Natural killer cell (primary cell): ENCODE data around the gene ITGAV. TPM values are rescaled to one million over a fixed set of nuclear protein-coding genes. Genes with fewer than 3 reads are reported as not detected.

Source experiments
- ATAC-seq, 3 donors: fragments of 150-1000 bp in 2 of 3; fragments of 200-7000 bp in 1 of 3; cut with Tn5 transposase; 1 replicate in 1 of 3; 2 replicates in 2 of 3; pipeline ENCODE4 v1.10.0; 2021; ENCODE audit warnings: mild to moderate bottlenecking in 2 of 3, moderate library complexity in 2 of 3
- DNase-seq, 2 donors: peaks; one replicate each; pipeline versions ENCODE4 v3.0.0 to v3.0.0-alpha.2; 2013 to 2021; ENCODE audit warnings: mixed read lengths in 1 of 2
- H3K27ac ChIP-seq: one replicate; pipeline ENCODE4 v1.5.1; 2013; ENCODE audit warnings: mild to moderate bottlenecking, low read length
- H3K27me3 ChIP-seq: one replicate; pipeline ENCODE4 v1.6.1; 2013; ENCODE audit warnings: low read length; ENCODE audit not compliant: control insufficient read depth, insufficient read depth
- H3K36me3 ChIP-seq: one replicate; pipeline ENCODE4 v1.6.1; 2013; ENCODE audit warnings: low read length; ENCODE audit not compliant: control insufficient read depth, insufficient read depth
- H3K4me1 ChIP-seq: one replicate; pipeline ENCODE4 v1.6.1; 2013; ENCODE audit warnings: low read length; ENCODE audit not compliant: control insufficient read depth, insufficient read depth
- H3K4me3 ChIP-seq: one replicate; pipeline ENCODE4 v1.5.1; 2013; ENCODE audit warnings: low read length
- H3K9me3 ChIP-seq: one replicate; pipeline ENCODE4 v1.6.1; 2013; ENCODE audit warnings: low read length; ENCODE audit not compliant: control insufficient read depth, insufficient read depth
- H3K27ac Mint-ChIP-seq, 2 donors: one replicate each; pipeline ENCODE4 v1.8.0; 2022; ENCODE audit warnings: mild to moderate bottlenecking in 2 of 2, mixed read lengths in 2 of 2, moderate library complexity in 1 of 2
- H3K27me3 Mint-ChIP-seq, 2 donors: one replicate each; pipeline ENCODE4 v1.8.0; 2022; ENCODE audit warnings: low read depth in 2 of 2, mixed read lengths in 2 of 2
- H3K36me3 Mint-ChIP-seq: one replicate; pipeline ENCODE4 v1.8.0; 2022; ENCODE audit warnings: mixed read lengths
- H3K4me1 Mint-ChIP-seq, 2 donors: one replicate each; pipeline ENCODE4 v1.8.0; 2022; ENCODE audit warnings: mixed read lengths in 2 of 2
- H3K4me3 Mint-ChIP-seq: one replicate; pipeline ENCODE4 v1.8.0; 2022; ENCODE audit warnings: mild to moderate bottlenecking, moderate library complexity, mixed read lengths
- H3K9me3 Mint-ChIP-seq, 2 donors: one replicate each; pipeline ENCODE4 v1.8.0; 2022; ENCODE audit warnings: mixed read lengths in 2 of 2
- WGBS: methylation state at CpG from one replicate; pipeline ENCODE4 v1.1.7; 2013; ENCODE audit warnings: missing lambda C conversion rate; ENCODE audit not compliant: insufficient coverage; 5-methylcytosine and 5-hydroxymethylcytosine counted together
- intact Hi-C: fragments of 100-400 bp; cut with micrococcal nuclease; formaldehyde crosslinking; loops from one replicate; pipeline ENCODE4 v1.14.2; 2022
- total RNA-seq, 4 donors: library from RNA; stranded (reverse); fragments of 120-200 nt in 1 of 4; gene quantifications; one replicate each; pipeline versions ENCODE4 v1.2.3 to v1.2.4, GENCODE V29; 2013 to 2022
- TF ChIP-seq, protein P1 (sequence below): fragments of 200-600 bp; IDR thresholded peaks from one replicate; pipeline ENCODE4 v1.8.0; 2022; ENCODE audit warnings: antibody characterized with exemption

ITGAV gene
- total RNA-seq, 3 donors from 2014 or later (not counting 1 experiment from before 2014, with no cell fraction given): 10.7 to 14.7 (median 12.0) TPM

DNA sequence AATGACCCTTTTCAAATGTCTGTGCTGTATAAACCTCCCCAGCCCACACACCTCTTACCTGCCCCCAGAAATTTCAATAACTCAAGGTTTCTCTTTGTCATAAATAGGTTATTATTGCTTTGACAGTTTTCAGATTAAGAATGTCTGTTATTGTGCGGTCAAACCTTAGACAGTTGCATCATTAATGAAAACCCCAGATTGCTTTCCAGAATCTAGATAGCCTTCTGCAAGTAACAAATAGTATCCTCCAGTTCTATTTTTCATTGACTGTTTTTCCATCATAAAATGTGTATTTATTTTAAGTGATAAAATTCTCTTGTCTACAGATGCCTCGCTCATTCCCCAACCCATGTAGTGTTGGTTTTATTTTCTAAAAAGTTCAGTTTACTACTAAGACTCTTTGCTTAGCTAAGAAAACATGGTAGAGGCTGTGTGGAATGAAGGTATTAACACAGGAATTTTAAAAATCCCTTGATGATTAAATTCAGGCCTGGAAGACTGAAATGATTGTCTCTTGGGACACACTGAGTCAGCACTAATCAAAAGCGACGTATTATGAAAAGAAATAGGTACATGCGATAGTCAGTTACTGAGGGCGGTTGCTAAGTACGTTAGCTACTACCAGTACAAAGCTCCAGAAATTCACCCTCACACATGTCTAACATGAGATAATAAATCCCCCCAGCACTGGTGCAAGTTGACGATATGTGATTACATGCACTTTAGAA, 38.4 kb upstream of the ITGAV start:
- 84% methylated on average over 7 of the region's 8 CpGs for WGBS
- Mint-ChIP-seq H3K36me3 (no peaks in the 10 kb centered on the region), H3K4me3 (no peak overlapping the region), H3K4me1 (no peaks in the 10 kb centered on the region), H3K9me3 (no peaks in the 10 kb centered on the region), H3K27me3 (peaks cover 0 to 7% of the 10 kb centered on the region in 2 donors), H3K27ac (no peak overlapping the region)
- Histone ChIP-seq H3K36me3 (no peaks in the 10 kb centered on the region), H3K27me3 (no peaks in the 10 kb centered on the region), H3K4me1 (no peaks in the 10 kb centered on the region), H3K27ac (no peak overlapping the region), H3K4me3 (no peak overlapping the region), H3K9me3 (no peaks in the 10 kb centered on the region)
- no peak for DNase-seq
- TF ChIP-seq, protein P1, sequence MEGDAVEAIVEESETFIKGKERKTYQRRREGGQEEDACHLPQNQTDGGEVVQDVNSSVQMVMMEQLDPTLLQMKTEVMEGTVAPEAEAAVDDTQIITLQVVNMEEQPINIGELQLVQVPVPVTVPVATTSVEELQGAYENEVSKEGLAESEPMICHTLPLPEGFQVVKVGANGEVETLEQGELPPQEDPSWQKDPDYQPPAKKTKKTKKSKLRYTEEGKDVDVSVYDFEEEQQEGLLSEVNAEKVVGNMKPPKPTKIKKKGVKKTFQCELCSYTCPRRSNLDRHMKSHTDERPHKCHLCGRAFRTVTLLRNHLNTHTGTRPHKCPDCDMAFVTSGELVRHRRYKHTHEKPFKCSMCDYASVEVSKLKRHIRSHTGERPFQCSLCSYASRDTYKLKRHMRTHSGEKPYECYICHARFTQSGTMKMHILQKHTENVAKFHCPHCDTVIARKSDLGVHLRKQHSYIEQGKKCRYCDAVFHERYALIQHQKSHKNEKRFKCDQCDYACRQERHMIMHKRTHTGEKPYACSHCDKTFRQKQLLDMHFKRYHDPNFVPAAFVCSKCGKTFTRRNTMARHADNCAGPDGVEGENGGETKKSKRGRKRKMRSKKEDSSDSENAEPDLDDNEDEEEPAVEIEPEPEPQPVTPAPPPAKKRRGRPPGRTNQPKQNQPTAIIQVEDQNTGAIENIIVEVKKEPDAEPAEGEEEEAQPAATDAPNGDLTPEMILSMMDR: no peak
- intact Hi-C loops: no loop called here
- ATAC-seq: no peak

DNA sequence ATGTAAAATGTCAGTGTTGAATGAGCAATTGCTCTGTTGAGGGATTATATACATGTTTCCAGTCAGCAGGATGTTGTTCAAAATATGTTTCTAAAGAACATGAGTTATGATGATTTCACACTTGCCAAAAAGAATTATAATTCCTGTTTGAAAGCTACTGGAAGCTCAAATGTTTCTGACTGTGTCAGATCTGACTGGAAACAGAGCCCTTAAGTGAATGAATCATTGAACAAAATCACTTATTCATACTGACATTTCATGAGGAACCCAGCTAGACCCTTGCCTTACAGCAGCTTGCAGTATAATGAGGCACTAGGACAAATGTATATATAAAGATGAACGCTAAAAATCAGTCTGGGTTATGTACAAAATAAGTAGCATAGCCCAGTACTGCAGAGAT, 35.4 kb upstream of the ITGAV start:
- intact Hi-C loops: no loop called here
- Mint-ChIP-seq H3K4me3 (no peak overlapping the region), H3K27ac (no peak overlapping the region), H3K4me1 (no peaks in the 10 kb centered on the region), H3K36me3 (no peaks in the 10 kb centered on the region), H3K9me3 (no peaks in the 10 kb centered on the region), H3K27me3 (peaks cover 0 to 7% of the 10 kb centered on the region in 2 donors)
- WGBS: 89% methylated on average over 1 of the region's 1 CpG
- Histone ChIP-seq H3K27ac (no peak overlapping the region), H3K27me3 (no peaks in the 10 kb centered on the region), H3K4me1 (no peaks in the 10 kb centered on the region), H3K9me3 (no peaks in the 10 kb centered on the region), H3K36me3 (no peaks in the 10 kb centered on the region), H3K4me3 (no peak overlapping the region)
- DNase-seq (no peak), ATAC-seq (no peak)
- TF ChIP-seq, protein P1: no peak

DNA sequence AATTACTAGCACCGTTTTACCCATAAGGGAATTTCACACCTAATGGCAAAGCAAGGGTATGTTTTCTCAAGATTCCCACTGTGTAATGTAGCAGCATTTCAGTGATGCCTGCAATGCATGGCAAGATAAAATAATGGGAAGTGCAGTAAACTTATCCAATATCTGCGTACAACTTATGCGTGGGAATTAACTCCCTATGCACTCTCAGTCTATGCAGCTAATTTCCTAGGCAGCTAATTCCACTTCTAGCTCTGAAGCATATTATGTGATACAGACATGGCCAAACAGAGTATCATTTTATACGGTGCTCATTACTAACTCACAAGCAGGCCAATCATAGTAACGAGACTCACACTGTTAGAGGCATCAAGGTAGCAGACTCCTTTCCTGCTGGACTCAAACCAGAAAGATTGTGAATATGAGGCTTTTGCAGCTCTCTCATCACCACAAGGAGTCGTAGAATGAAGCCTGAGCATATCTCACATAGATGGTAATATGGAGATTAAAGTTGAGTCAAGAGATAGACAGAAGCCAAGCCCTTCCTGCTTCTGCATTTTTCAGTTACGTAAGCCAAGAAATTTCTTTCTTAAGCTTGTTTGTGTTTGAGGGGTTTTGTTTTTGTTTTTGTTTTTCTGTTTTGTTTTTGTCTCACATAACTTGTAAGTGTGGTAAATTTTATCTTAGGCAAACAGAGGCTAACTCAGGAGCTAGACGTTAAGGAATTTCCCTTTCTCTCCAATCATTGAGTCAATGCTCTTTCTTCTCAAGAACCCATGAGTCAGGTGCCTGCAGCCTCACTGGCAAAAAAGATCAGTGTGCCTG, 34.8 kb upstream of the ITGAV start:
- Mint-ChIP-seq H3K27me3 (peaks cover 0 to 4% of the 10 kb centered on the region in 2 donors), H3K27ac (no peak overlapping the region), H3K36me3 (no peaks in the 10 kb centered on the region), H3K9me3 (no peaks in the 10 kb centered on the region), H3K4me1 (no peaks in the 10 kb centered on the region), H3K4me3 (no peak overlapping the region)
- Histone ChIP-seq H3K27ac (no peak overlapping the region), H3K27me3 (no peaks in the 10 kb centered on the region), H3K9me3 (no peaks in the 10 kb centered on the region), H3K4me3 (no peak overlapping the region), H3K4me1 (no peaks in the 10 kb centered on the region), H3K36me3 (no peaks in the 10 kb centered on the region)
- ATAC-seq (peak in 1 of 3 donors; percentile 53), DNase-seq (no peak)
- TF ChIP-seq, protein P1: no peak
- intact Hi-C loops: no loop called here
- 88% methylated on average over 8 of the region's 8 CpGs for WGBS
